ENCODE results near the gene FAM135A.

Gene FAM135A

DNA sequence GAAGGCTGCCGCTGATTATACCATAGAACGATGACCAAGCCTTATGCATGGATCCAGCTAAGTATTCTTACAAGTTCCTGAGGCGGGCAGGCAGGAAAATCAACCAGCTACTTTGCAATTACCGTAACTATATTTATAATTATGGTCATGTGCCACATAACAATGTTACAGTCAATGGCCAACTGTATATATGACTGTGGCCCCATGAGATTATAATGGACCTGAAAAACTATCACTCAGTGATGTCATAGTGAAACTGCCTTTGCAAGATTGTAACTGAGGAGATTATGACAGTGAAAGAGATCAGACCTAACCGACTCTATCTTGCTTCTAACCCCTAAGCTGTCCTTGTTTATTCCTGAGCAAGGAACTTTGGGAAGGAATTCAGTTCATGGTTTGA is 33.1 kb upstream of the FAM135A start:
- Histone ChIP-seq H3K27ac (ENCODE audit: low read length) (no peak overlapping the region), H3K9me3 (ENCODE audit: control insufficient read depth, insufficient read depth, low read length) (no peaks in the 10 kb centered on the region), H3K27me3 (ENCODE audit: control insufficient read depth, insufficient read depth, low read length) (no peaks in the 10 kb centered on the region), H3K36me3 (ENCODE audit: control insufficient read depth, insufficient read depth, low read length) (no peaks in the 10 kb centered on the region), H3K4me3 (ENCODE audit: low read length) (no peak overlapping the region), H3K4me1 (ENCODE audit: control insufficient read depth, insufficient read depth, low read length) (no peaks in the 10 kb centered on the region)
- DNase-seq (ENCODE audit: low read depth, low spot score): no peak
- no CpG with 5 or more reads among the region's 5 CpGs for WGBS (ENCODE audit: insufficient coverage, insufficient read length)

DNA sequence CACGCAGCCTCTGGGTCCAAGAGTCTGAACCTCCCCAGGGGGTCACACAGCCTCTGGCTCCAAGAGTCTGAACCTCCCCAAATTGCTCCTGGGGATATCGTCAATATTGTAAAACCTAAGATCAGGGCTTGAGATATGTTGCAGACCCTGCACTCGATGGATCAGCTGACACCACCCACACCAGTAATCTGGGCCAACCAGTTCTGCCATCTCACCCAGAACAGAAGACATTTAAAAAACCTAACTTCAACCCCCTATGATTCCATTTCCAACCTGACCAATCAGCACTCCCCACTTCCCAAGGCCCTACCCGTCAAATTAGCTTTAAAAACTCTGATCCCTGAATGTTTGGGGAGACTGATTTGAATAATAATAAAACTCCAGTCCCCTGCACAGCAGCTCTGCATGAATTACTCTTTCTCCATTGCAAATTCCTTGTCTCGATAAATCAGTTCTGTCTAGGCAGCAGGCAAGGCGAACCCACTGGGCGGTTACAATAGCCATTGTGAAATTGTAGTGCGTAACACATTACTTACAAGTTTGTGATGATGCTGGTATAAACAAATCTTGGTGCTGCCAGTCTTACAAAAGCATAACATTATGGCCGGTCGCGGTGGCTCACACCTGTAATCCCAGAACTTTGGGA is 32.4 kb upstream of the FAM135A start:
- no peak for DNase-seq (ENCODE audit: low read depth, low spot score)
- H3K27me3 ChIP-seq (ENCODE audit: control insufficient read depth, insufficient read depth, low read length): no peaks in the 10 kb centered on the region
- H3K9me3 ChIP-seq (ENCODE audit: control insufficient read depth, insufficient read depth, low read length): no peaks in the 10 kb centered on the region
- no peak overlapping the region for H3K27ac ChIP-seq (ENCODE audit: low read length)
- no CpG with 5 or more reads among the region's 11 CpGs for WGBS (ENCODE audit: insufficient coverage, insufficient read length)
- no peaks in the 10 kb centered on the region for H3K36me3 ChIP-seq (ENCODE audit: control insufficient read depth, insufficient read depth, low read length)
- H3K4me1 ChIP-seq (ENCODE audit: control insufficient read depth, insufficient read depth, low read length): no peaks in the 10 kb centered on the region
- no peak overlapping the region for H3K4me3 ChIP-seq (ENCODE audit: low read length)

DNA sequence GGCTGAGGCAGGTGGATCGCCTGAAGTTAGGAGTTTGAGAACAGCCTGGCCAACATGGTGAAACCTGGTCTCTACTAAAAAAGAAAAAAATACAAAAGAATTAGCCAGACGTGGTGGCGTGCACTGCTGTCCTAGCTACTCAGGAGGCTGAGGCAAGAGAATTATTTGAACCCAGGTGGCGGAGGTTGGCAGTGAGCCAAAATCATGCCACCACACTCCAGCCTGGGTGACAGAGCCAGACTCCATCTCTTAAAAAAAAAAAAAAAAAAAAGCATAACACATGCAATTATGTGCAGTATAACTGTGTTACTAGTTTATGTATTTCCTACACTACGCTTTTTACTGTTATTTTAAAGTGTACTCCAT is 31.9 kb upstream of the FAM135A start:
- WGBS (ENCODE audit: insufficient coverage, insufficient read length): no CpG with 5 or more reads among the region's 5 CpGs
- Histone ChIP-seq H3K27me3 (ENCODE audit: control insufficient read depth, insufficient read depth, low read length) (no peaks in the 10 kb centered on the region), H3K27ac (ENCODE audit: low read length) (no peak overlapping the region), H3K36me3 (ENCODE audit: control insufficient read depth, insufficient read depth, low read length) (no peaks in the 10 kb centered on the region), H3K9me3 (ENCODE audit: control insufficient read depth, insufficient read depth, low read length) (no peaks in the 10 kb centered on the region), H3K4me1 (ENCODE audit: control insufficient read depth, insufficient read depth, low read length) (no peaks in the 10 kb centered on the region), H3K4me3 (ENCODE audit: low read length) (no peak overlapping the region)
- no peak for DNase-seq (ENCODE audit: low read depth, low spot score)

DNA sequence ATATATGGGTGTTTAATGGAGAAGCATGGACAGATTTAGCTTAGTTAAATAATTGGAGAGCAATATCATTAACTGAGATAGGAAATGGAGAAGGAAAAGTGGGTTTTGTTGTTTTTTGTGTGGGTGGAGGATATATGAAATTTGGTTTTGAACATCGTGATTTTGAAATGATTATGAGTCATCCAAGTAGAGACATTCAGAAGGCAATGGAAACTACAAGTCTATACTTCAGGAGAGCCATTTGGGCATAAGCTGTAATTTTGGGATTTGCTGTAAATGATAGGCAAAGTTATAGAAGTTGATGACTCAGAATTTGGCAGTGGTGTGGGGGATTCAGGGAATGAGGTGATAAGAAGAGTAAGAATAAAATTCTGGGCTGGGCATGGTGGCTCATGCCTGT is 27.4 kb upstream of the FAM135A start:
- Histone ChIP-seq H3K4me1 (ENCODE audit: control insufficient read depth, insufficient read depth, low read length) (no peaks in the 10 kb centered on the region), H3K36me3 (ENCODE audit: control insufficient read depth, insufficient read depth, low read length) (no peaks in the 10 kb centered on the region), H3K27ac (ENCODE audit: low read length) (no peak overlapping the region), H3K4me3 (ENCODE audit: low read length) (no peak overlapping the region), H3K9me3 (ENCODE audit: control insufficient read depth, insufficient read depth, low read length) (no peaks in the 10 kb centered on the region), H3K27me3 (ENCODE audit: control insufficient read depth, insufficient read depth, low read length) (no peaks in the 10 kb centered on the region)
- DNase-seq (ENCODE audit: low read depth, low spot score): no peak
- 100% methylated on average over 1 of the region's 1 CpG for WGBS (ENCODE audit: insufficient coverage, insufficient read length)

DNA sequence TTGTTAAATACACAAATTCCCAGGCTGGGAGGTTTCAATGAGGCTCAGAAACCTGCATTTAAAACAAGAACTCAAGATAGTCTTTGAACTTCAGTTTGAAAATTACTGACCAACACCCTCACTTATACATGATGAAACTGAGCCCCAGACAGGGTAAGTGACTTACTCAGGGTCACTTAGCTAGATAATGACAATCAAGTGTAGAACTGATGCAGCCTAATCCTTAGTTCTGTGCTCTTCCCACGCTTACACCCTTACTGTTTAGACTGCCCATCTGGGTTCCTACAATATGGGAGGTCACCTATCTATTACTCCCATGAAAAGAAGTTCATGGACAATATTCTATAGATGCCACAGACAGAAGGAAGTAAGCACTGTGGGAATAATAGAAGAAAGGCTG is 24.5 kb upstream of the FAM135A start:
- no CpG with 5 or more reads among the region's 1 CpG for WGBS (ENCODE audit: insufficient coverage, insufficient read length)
- no peak for DNase-seq (ENCODE audit: low read depth, low spot score)
- H3K4me1 ChIP-seq (ENCODE audit: control insufficient read depth, insufficient read depth, low read length): no peaks in the 10 kb centered on the region

DNA sequence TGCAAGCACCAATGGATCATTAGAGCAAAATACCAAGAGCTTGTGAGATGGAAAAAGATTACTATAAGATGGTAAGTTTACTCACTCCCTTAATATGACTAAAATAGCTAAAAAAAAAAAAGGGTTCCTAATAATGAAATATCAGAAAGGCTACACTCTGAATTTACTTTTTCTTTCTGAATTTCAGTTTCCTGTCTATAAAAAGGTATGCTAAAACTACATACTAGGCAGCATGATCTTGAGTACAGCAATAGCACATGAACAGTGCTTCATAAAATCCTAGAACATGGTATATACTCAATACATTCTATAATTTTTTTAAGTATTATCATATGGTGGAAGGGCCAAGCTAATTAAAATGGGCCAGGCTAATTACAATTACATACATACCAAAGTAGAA is 24.0 kb upstream of the FAM135A start:
- Histone ChIP-seq H3K27ac (ENCODE audit: low read length) (no peak overlapping the region), H3K27me3 (ENCODE audit: control insufficient read depth, insufficient read depth, low read length) (no peaks in the 10 kb centered on the region), H3K9me3 (ENCODE audit: control insufficient read depth, insufficient read depth, low read length) (no peaks in the 10 kb centered on the region), H3K4me3 (ENCODE audit: low read length) (no peak overlapping the region), H3K4me1 (ENCODE audit: control insufficient read depth, insufficient read depth, low read length) (no peaks in the 10 kb centered on the region), H3K36me3 (ENCODE audit: control insufficient read depth, insufficient read depth, low read length) (no peaks in the 10 kb centered on the region)
- no peak for DNase-seq (ENCODE audit: low read depth, low spot score)

More for the DNA sequence above, 24.5 kb upstream of the FAM135A start:
- no peak overlapping the region for H3K27ac ChIP-seq (ENCODE audit: low read length)
- no peaks in the 10 kb centered on the region for H3K36me3 ChIP-seq (ENCODE audit: control insufficient read depth, insufficient read depth, low read length)
- no peaks in the 10 kb centered on the region for H3K9me3 ChIP-seq (ENCODE audit: control insufficient read depth, insufficient read depth, low read length)
- no peak overlapping the region for H3K4me3 ChIP-seq (ENCODE audit: low read length)
- no peaks in the 10 kb centered on the region for H3K27me3 ChIP-seq (ENCODE audit: control insufficient read depth, insufficient read depth, low read length)

DNA sequence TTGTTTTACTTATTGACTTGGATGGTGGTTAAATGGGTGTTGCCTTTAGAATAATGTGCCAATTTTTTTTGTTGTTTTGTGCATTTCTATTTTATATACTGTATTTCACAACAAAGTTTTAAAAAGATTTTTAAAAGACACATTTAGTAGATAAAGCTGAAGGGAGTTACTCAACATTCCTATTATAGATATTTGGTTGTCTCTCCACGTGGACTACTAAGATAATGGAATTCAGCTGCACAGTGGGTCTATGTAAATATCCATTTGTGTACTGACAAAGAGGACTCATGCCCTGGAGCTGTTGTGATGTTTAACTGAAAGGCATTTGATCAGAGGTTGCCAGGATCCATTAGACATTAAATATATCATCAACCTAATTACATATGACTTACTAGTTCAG is 23.2 kb upstream of the FAM135A start:
- Histone ChIP-seq H3K27ac (ENCODE audit: low read length) (no peak overlapping the region), H3K4me3 (ENCODE audit: low read length) (no peak overlapping the region), H3K36me3 (ENCODE audit: control insufficient read depth, insufficient read depth, low read length) (no peaks in the 10 kb centered on the region), H3K4me1 (ENCODE audit: control insufficient read depth, insufficient read depth, low read length) (no peaks in the 10 kb centered on the region), H3K27me3 (ENCODE audit: control insufficient read depth, insufficient read depth, low read length) (no peaks in the 10 kb centered on the region), H3K9me3 (ENCODE audit: control insufficient read depth, insufficient read depth, low read length) (no peaks in the 10 kb centered on the region)
- WGBS (ENCODE audit: insufficient coverage, insufficient read length): no CpG with 5 or more reads among the region's 1 CpG
- no peak for DNase-seq (ENCODE audit: low read depth, low spot score)

DNA sequence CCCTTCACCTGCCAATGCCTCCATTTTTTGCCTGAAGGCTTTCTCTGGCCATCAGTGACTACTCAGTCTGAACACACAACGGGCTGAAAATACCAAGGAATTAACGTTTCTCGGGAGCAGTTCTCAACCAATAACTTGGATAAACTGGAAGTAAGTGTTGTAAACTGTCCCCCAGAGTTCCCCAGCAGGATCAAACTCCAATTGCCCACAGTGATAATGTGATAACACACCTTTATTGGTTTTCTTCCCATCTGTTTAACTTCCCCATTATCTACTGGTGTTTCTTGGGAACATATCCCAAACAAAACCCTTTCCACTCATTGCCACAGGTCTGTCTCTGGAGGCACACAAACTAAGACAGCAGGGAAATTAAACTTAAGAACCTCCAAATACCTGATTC is 21.8 kb upstream of the FAM135A start:
- Histone ChIP-seq H3K27me3 (ENCODE audit: control insufficient read depth, insufficient read depth, low read length) (no peaks in the 10 kb centered on the region), H3K36me3 (ENCODE audit: control insufficient read depth, insufficient read depth, low read length) (no peaks in the 10 kb centered on the region), H3K27ac (ENCODE audit: low read length) (no peak overlapping the region), H3K9me3 (ENCODE audit: control insufficient read depth, insufficient read depth, low read length) (no peaks in the 10 kb centered on the region), H3K4me3 (ENCODE audit: low read length) (no peak overlapping the region), H3K4me1 (ENCODE audit: control insufficient read depth, insufficient read depth, low read length) (no peaks in the 10 kb centered on the region)
- no CpG with 5 or more reads among the region's 3 CpGs for WGBS (ENCODE audit: insufficient coverage, insufficient read length)
- no peak for DNase-seq (ENCODE audit: low read depth, low spot score)

DNA sequence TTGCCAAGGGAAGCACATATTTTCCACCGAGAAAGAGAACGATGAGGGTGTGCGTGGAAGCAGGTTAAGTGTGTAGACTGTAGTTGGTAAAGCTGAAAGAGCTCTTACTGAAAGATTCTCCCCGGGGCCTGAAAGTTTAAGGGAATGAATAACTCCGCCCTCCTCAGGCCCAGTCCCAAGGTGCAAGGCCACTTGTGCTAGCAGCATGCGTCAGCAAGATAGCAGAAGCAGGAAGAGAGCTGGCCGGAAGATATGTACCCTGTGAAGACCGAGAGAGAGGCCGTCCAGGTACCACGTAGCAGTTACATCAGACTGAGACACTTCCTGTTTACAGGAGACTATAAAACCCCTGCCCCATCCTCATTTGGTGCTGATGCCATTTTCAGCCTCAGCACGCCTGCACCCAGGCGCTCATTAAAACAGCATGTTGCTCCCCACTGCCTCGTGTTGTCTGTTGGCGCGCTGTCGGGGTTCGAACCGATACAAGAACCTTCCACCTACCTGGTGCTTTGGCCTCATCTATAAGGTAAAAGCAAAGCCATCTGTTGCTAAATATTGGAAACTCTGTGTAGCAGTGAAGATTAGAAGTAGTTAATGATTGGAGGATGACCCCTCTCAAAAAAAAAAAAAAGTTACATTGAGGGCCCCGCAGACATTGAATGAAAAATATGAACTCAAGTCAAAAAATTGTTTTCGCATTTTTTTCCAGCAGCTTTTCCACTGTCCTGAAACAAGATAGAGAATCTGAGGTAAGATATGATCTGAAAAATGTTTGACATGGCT is 18.6 kb upstream of the FAM135A start:
- Histone ChIP-seq H3K4me1 (ENCODE audit: control insufficient read depth, insufficient read depth, low read length) (0 out of 2 replicates have a peak, but pooled peaks cover 1% of the 10 kb centered on the region), H3K36me3 (ENCODE audit: control insufficient read depth, insufficient read depth, low read length) (no peaks in the 10 kb centered on the region), H3K27me3 (ENCODE audit: control insufficient read depth, insufficient read depth, low read length) (no peaks in the 10 kb centered on the region), H3K27ac (ENCODE audit: low read length) (no peak overlapping the region), H3K4me3 (ENCODE audit: low read length) (no peak overlapping the region), H3K9me3 (ENCODE audit: control insufficient read depth, insufficient read depth, low read length) (no peaks in the 10 kb centered on the region)
- no CpG with 5 or more reads among the region's 20 CpGs for WGBS (ENCODE audit: insufficient coverage, insufficient read length)
- DNase-seq (ENCODE audit: low read depth, low spot score): no peak

DNA sequence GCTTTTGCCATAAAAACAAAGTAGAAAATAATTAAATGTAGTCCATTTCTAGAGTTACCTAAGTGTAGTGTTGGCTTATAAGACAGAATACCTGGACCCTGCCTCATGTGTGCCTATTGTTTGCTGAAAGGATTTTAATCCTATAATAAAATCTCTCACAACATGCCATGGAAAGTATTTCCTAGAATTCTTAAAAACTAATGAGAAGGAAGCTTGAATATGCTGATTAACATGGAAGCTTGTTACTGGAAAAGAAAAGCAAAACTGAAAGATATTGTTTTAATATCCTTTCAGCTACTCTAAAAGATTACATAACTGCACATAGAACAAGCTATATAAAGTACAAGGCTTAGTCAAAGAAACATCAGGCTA is 18.0 kb upstream of the FAM135A start:
- no peaks in the 10 kb centered on the region for H3K9me3 ChIP-seq (ENCODE audit: control insufficient read depth, insufficient read depth, low read length)
- 0 out of 2 replicates have a peak, but pooled peaks cover 1% of the 10 kb centered on the region for H3K4me1 ChIP-seq (ENCODE audit: control insufficient read depth, insufficient read depth, low read length)
- DNase-seq (ENCODE audit: low read depth, low spot score): no peak
- no peak overlapping the region for H3K27ac ChIP-seq (ENCODE audit: low read length)
- no peaks in the 10 kb centered on the region for H3K36me3 ChIP-seq (ENCODE audit: control insufficient read depth, insufficient read depth, low read length)
- no peaks in the 10 kb centered on the region for H3K27me3 ChIP-seq (ENCODE audit: control insufficient read depth, insufficient read depth, low read length)
- H3K4me3 ChIP-seq (ENCODE audit: low read length): no peak overlapping the region

DNA sequence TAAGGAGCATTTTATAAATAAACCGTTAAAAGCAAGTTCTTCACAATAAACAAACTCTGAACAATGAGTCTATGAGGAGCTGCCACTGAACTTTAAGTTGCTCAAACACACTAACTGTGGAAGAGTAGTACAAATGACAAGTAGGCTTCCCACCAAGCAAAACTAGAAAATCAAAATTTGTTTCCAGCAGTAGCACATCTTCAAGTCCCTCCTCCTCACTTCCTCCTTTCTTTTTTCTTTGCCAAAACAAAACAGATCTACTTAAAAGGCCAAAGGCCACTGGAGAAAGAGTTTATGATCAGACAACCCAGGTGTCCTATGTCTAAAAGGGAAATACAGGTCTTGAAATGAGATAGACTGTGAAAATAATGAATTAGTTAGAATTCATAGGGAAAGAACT is 17.1 kb upstream of the FAM135A start:
- no peak for DNase-seq (ENCODE audit: low read depth, low spot score)
- no peak overlapping the region for H3K4me3 ChIP-seq (ENCODE audit: low read length)
- H3K36me3 ChIP-seq (ENCODE audit: control insufficient read depth, insufficient read depth, low read length): no peaks in the 10 kb centered on the region
- WGBS (ENCODE audit: insufficient coverage, insufficient read length): no CpG with 5 or more reads among the region's 1 CpG
- 0 out of 2 replicates have a peak, but pooled peaks cover 1% of the 10 kb centered on the region for H3K4me1 ChIP-seq (ENCODE audit: control insufficient read depth, insufficient read depth, low read length)
- no peaks in the 10 kb centered on the region for H3K27me3 ChIP-seq (ENCODE audit: control insufficient read depth, insufficient read depth, low read length)
- no peaks in the 10 kb centered on the region for H3K9me3 ChIP-seq (ENCODE audit: control insufficient read depth, insufficient read depth, low read length)
- no peak overlapping the region for H3K27ac ChIP-seq (ENCODE audit: low read length)

Data from iPS DF 6.9 (cell line).